Measurements from ENCODE around the gene E2F3.

GRCh38 chr6:20441921-20442320 is 40.2 kb downstream of the E2F3 start:
- TF ChIP-seq POLR2AphosphoS5 (IDR thresholded peaks at IDR 0.05) (no peak), CTCF (IDR thresholded peaks at IDR 0.05) (no peak)

Data from transverse colon (tissue), 4 donors.